ENCODE results near the gene KPNA4.

The KPNA4 gene, protein sequence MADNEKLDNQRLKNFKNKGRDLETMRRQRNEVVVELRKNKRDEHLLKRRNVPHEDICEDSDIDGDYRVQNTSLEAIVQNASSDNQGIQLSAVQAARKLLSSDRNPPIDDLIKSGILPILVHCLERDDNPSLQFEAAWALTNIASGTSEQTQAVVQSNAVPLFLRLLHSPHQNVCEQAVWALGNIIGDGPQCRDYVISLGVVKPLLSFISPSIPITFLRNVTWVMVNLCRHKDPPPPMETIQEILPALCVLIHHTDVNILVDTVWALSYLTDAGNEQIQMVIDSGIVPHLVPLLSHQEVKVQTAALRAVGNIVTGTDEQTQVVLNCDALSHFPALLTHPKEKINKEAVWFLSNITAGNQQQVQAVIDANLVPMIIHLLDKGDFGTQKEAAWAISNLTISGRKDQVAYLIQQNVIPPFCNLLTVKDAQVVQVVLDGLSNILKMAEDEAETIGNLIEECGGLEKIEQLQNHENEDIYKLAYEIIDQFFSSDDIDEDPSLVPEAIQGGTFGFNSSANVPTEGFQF

DNA sequence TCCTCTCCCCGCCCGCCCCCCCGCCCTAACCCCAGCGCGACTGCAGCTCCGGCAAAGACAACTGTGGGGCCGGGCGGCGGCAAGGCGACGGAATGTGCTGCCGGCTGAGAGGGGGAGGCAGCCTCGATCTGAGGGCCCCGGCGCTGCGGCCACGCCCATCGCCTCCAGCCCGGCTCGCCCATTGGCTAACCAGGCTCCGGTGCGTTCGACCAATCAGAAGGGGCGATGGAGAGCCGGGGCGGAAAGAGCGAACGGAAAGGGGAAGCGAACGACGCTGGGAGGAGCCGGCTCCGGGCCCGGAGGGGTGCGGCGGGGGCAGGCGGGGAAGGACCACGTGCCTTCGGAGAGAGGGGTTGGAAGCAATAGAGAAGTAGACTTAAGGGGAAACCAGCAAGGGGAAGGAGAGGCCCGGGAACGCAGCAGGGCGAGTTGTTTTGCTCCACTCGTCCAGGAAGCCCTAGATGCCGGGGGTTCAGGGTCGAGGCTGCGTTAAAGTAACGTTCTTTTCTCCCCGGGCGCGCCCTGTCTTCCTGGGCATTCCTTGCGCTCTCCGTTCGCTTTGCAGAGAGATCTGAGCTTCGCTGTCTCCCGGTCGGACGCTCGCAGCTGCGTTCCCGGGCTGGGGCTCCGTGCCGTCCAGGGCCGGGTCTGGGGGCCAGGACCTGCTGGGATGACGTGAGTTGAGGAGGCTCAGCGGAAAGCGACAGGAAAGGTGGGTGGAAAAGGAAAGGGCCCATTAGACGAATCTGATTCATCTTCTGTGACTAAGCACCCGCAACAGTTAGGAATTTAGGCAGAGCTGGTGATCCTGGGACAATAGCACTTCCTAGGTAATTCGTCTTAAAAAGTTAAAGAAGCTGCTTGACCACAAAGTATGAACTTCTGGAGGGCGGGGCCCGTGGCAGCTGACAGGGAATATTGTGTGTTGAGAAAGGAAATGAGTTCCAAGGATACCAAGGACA is at the start of gene KPNA4:
Gene KPNA4 (minus strand): TSS at position 130 of the 962 bp plus-strand sequence. CDS start 289 bp downstream, outside the sequence.
- TF ChIP-seq, protein P1, sequence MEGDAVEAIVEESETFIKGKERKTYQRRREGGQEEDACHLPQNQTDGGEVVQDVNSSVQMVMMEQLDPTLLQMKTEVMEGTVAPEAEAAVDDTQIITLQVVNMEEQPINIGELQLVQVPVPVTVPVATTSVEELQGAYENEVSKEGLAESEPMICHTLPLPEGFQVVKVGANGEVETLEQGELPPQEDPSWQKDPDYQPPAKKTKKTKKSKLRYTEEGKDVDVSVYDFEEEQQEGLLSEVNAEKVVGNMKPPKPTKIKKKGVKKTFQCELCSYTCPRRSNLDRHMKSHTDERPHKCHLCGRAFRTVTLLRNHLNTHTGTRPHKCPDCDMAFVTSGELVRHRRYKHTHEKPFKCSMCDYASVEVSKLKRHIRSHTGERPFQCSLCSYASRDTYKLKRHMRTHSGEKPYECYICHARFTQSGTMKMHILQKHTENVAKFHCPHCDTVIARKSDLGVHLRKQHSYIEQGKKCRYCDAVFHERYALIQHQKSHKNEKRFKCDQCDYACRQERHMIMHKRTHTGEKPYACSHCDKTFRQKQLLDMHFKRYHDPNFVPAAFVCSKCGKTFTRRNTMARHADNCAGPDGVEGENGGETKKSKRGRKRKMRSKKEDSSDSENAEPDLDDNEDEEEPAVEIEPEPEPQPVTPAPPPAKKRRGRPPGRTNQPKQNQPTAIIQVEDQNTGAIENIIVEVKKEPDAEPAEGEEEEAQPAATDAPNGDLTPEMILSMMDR (IDR thresholded peaks at IDR 0.05; ENCODE audit: control extremely low read depth, extremely low read depth, low read depth, missing control alignments) = no peak
- CTCF ChIA-PET = interaction anchor here (1.5 kb wide), 1 partner anchor 16 kb away, joined by 3 read pairs; no protein-coding TSS in a partner anchor
- POLR2A ChIA-PET = no interaction called here
- DNase-seq (ENCODE audit: extremely low spot score) = peak; percentile 98

DNA sequence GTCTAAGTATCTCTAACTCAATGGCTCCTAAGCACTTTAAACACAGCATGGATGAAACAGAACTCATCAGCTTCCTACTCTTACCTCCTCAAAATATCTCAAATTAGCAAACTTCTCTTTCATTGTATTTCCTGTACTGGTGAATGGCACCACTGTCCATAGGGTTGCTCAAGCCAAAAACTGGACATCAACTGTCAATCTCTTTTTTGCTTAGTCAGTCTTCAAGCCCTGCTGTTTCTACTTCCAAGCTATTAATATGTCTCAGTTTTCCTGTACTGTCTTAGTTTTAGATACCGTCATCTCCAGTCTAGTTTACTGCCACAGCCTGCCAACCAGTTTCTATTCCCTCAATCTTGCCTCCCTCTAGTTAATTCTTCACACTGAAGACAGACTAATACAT is 48.3 kb upstream of the KPNA4 start:
- CTCF ChIA-PET = interaction anchor here (0.9 to 1.3 kb wide), 2 partner anchors 9 to 23 kb away, joined by 3 read pairs; no protein-coding TSS in a partner anchor
- POLR2A ChIA-PET = no interaction called here
- TF ChIP-seq, protein P1 (IDR thresholded peaks at IDR 0.05; ENCODE audit: control extremely low read depth, extremely low read depth, low read depth, missing control alignments) = no peak
- no peak for DNase-seq (ENCODE audit: extremely low spot score)

DNA sequence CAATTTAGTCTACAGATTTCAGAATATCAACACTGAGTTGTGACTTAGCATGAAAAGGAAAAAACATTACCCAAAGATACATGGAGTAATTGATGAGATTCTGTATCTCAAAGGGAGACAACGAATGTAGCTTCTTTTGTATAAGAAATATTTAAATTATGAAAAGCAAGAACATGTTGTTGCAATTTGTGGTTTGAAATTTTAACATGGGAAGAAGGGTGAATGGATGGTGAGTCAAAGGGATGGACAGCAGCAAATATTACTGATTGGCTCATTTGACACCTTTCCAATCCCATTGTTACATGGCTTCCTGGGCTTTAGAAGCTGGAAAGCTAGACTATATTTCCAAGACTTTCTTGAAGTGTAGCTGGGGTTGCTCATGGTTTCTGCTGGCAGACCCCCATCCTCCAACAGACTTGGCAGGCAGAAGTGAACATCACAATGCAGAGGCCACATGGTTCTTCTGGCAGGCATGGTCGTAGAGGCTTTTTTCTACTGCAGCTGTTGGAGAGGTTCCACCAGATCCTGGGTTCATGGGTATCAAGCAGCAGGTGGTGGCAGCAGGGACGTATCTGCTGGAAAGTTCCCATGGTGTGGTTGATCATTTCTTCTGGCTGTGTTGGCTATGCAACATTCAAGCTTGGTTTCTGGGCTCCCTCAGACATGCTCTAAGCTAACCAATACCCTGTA is 47.2 kb upstream of the KPNA4 start:
- ChIA-PET CTCF (interaction anchor here (1.3 kb wide), 1 partner anchor 10 kb away, joined by 3 read pairs; no protein-coding TSS in a partner anchor), POLR2A (no interaction called here)
- TF ChIP-seq, protein P1 (IDR thresholded peaks at IDR 0.05; ENCODE audit: control extremely low read depth, extremely low read depth, low read depth, missing control alignments) = no peak
- no peak for DNase-seq (ENCODE audit: extremely low spot score)

DNA sequence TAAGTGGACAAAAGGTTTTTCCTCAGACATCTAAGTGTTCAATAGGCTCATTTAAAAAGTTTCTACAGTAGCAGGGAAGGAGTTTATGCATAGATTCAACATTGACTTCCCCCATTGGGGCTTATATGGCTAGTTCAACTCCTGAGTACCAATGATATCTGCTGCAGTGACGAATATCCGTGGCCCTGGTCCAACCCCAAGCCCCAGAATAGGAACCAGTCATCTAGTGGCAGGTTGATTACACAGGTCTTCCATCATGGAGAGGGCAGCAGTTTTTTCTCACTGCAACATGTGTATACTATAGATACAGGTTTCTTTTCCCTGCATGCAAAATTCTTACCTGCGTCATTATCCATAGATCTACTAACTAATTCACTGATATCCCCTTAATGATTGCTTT is 45.8 kb upstream of the KPNA4 start:
- CTCF ChIA-PET = no interaction called here
- TF ChIP-seq, protein P1 (IDR thresholded peaks at IDR 0.05; ENCODE audit: control extremely low read depth, extremely low read depth, low read depth, missing control alignments) = no peak
- POLR2A ChIA-PET = no interaction called here
- DNase-seq (ENCODE audit: extremely low spot score) = no peak

DNA sequence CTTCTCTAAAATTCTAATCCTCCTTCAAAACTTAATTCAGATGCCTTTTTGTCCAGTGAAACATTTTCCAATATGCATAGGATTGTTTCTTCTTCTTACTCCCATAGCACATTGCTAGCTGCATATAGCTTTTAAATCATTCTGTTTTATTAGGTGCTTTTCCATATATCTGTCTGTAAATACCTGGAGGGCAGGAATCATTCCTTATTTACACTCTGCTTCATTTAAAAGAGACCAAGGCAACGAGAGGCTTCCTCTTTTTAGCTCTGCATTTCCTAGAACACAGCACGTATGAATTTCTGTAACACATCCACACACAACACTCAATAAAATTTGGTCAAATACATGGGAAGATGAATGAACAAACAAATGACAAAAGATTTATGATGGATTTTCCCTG is 43.5 kb upstream of the KPNA4 start:
- TF ChIP-seq, protein P1 (IDR thresholded peaks at IDR 0.05; ENCODE audit: control extremely low read depth, extremely low read depth, low read depth, missing control alignments) = no peak
- DNase-seq (ENCODE audit: extremely low spot score) = no peak
- POLR2A ChIA-PET = no interaction called here
- CTCF ChIA-PET = interaction anchor here (1.2 kb wide), 1 partner anchor 11 kb away, joined by 3 read pairs; no protein-coding TSS in a partner anchor

Data from GM10248 (cell line).